Measurements from ENCODE around the gene FXYD4.

The FXYD4 gene

GRCh38 chr10:43323245-43323644 lies 48.2 kb upstream of the FXYD4 start:
- Histone ChIP-seq H3F3A (ENCODE audit: low read depth) (no peaks in the 10 kb centered on the region), H3K4me1 (ENCODE audit: insufficient read depth, low read length, poor library complexity, severe bottlenecking) (no peaks in the 10 kb centered on the region), H4K20me1 (ENCODE audit: insufficient read depth, low read length, poor library complexity, severe bottlenecking) (no peaks in the 10 kb centered on the region), H2AFZ (ENCODE audit: low read length) (no peak overlapping the region), H3K9me2 (replicated peaks; ENCODE audit: low read depth, low read length) (no peaks in the 10 kb centered on the region), H3K4me2 (ENCODE audit: low read depth, low read length, poor library complexity, severe bottlenecking) (no peak overlapping the region), H3K27me3 (ENCODE audit: insufficient read depth, low read length, poor library complexity, severe bottlenecking) (no peaks in the 10 kb centered on the region), H3K9me3 (ENCODE audit: insufficient read depth, low read depth, low read length) (no peaks in the 10 kb centered on the region), H3K4me3 (ENCODE audit: low read length, poor library complexity, severe bottlenecking) (no peak overlapping the region), H3K79me2 (ENCODE audit: insufficient read depth, low read length) (no peaks in the 10 kb centered on the region), H3K9ac (ENCODE audit: low read depth, low read length, poor library complexity, severe bottlenecking) (no peak overlapping the region), H3K36me3 (ENCODE audit: insufficient read depth, low read length) (no peaks in the 10 kb centered on the region)
- TF ChIP-seq, protein P1, sequence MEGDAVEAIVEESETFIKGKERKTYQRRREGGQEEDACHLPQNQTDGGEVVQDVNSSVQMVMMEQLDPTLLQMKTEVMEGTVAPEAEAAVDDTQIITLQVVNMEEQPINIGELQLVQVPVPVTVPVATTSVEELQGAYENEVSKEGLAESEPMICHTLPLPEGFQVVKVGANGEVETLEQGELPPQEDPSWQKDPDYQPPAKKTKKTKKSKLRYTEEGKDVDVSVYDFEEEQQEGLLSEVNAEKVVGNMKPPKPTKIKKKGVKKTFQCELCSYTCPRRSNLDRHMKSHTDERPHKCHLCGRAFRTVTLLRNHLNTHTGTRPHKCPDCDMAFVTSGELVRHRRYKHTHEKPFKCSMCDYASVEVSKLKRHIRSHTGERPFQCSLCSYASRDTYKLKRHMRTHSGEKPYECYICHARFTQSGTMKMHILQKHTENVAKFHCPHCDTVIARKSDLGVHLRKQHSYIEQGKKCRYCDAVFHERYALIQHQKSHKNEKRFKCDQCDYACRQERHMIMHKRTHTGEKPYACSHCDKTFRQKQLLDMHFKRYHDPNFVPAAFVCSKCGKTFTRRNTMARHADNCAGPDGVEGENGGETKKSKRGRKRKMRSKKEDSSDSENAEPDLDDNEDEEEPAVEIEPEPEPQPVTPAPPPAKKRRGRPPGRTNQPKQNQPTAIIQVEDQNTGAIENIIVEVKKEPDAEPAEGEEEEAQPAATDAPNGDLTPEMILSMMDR (conservative IDR thresholded peaks at IDR 0.05; ENCODE audit: low read length): no peak
- TF ChIP-seq EZH2phosphoT487 (IDR thresholded peaks at IDR 0.05; ENCODE audit: borderline replicate concordance): no peak

DNA sequence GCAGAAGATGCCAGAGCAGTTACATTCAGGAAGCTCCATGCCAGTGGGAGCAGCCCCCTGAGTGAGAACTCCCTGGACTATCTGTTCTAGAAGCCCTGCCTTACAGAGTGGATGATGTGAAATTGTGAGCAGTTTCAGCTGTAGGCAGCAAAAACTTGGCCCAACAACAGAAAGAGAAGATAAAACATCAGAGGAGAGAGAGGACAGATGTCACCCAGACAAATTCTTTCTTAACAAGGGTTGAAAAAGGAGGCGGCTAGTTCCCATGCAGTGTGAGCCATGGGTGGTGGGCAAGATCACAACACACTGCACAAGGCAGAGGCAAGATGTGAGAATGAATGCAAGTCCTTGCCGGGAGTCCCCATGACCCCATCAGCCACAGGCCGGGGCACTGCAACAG lies 46.6 kb upstream of the FXYD4 start:
- TF ChIP-seq, protein P1 (conservative IDR thresholded peaks at IDR 0.05; ENCODE audit: low read length): no peak
- TF ChIP-seq EZH2phosphoT487 (IDR thresholded peaks at IDR 0.05; ENCODE audit: borderline replicate concordance): no peak
- no peak overlapping the region for H3K4me3 ChIP-seq (ENCODE audit: low read length, poor library complexity, severe bottlenecking)
- H3K79me2 ChIP-seq (ENCODE audit: insufficient read depth, low read length): no peaks in the 10 kb centered on the region
- no peaks in the 10 kb centered on the region for H3K27me3 ChIP-seq (ENCODE audit: insufficient read depth, low read length, poor library complexity, severe bottlenecking)
- no peaks in the 10 kb centered on the region for H3K36me3 ChIP-seq (ENCODE audit: insufficient read depth, low read length)
- no peaks in the 10 kb centered on the region for H3K9me2 ChIP-seq (replicated peaks; ENCODE audit: low read depth, low read length)
- H3K9ac ChIP-seq (ENCODE audit: low read depth, low read length, poor library complexity, severe bottlenecking): no peak overlapping the region
- H3K4me2 ChIP-seq (ENCODE audit: low read depth, low read length, poor library complexity, severe bottlenecking): no peak overlapping the region
- H3F3A ChIP-seq (ENCODE audit: low read depth): no peaks in the 10 kb centered on the region
- H3K4me1 ChIP-seq (ENCODE audit: insufficient read depth, low read length, poor library complexity, severe bottlenecking): no peaks in the 10 kb centered on the region
- no peak overlapping the region for H2AFZ ChIP-seq (ENCODE audit: low read length)
- H4K20me1 ChIP-seq (ENCODE audit: insufficient read depth, low read length, poor library complexity, severe bottlenecking): no peaks in the 10 kb centered on the region
- H3K9me3 ChIP-seq (ENCODE audit: insufficient read depth, low read depth, low read length): no peaks in the 10 kb centered on the region

DNA sequence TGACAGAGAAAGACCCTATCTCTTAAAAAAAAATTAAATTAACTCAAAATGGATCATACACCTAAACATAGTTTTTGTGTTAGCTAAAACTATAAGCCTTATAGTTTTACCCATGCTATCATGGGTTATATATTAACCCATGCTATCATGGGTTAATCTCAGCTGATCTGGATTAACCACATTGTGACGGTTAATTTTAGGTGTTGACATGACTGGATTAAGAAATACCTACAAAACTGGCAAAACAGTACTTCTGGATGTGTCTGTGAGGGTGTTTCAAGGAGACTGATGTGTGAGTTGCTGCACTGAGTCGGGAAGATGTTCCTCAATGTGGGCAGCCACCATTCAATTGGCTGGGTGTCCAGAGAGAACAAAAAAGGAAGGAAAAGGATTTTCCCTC lies 44.3 kb upstream of the FXYD4 start:
- no peaks in the 10 kb centered on the region for H3K27me3 ChIP-seq (ENCODE audit: insufficient read depth, low read length, poor library complexity, severe bottlenecking)
- no peak overlapping the region for H3K9ac ChIP-seq (ENCODE audit: low read depth, low read length, poor library complexity, severe bottlenecking)
- no peaks in the 10 kb centered on the region for H3K79me2 ChIP-seq (ENCODE audit: insufficient read depth, low read length)
- H3K36me3 ChIP-seq (ENCODE audit: insufficient read depth, low read length): no peaks in the 10 kb centered on the region
- no peaks in the 10 kb centered on the region for H3F3A ChIP-seq (ENCODE audit: low read depth)
- H3K4me3 ChIP-seq (ENCODE audit: low read length, poor library complexity, severe bottlenecking): no peak overlapping the region
- H2AFZ ChIP-seq (ENCODE audit: low read length): no peak overlapping the region
- peaks cover 7% of the 10 kb centered on the region for H3K4me1 ChIP-seq (ENCODE audit: insufficient read depth, low read length, poor library complexity, severe bottlenecking)
- TF ChIP-seq, protein P1 (conservative IDR thresholded peaks at IDR 0.05; ENCODE audit: low read length): no peak
- TF ChIP-seq EZH2phosphoT487 (IDR thresholded peaks at IDR 0.05; ENCODE audit: borderline replicate concordance): no peak
- no peaks in the 10 kb centered on the region for H4K20me1 ChIP-seq (ENCODE audit: insufficient read depth, low read length, poor library complexity, severe bottlenecking)
- H3K4me2 ChIP-seq (ENCODE audit: low read depth, low read length, poor library complexity, severe bottlenecking): no peak overlapping the region
- no peaks in the 10 kb centered on the region for H3K9me3 ChIP-seq (ENCODE audit: insufficient read depth, low read depth, low read length)
- H3K9me2 ChIP-seq (replicated peaks; ENCODE audit: low read depth, low read length): no peaks in the 10 kb centered on the region
